GM21447 (cell line): ENCODE measurements around the gene HSPG2.

Source experiments
- ATAC-seq: cut with Tn5 transposase; IDR thresholded peaks from one replicate; pipeline ENCODE4 v1.9.1; 2021; ENCODE audit not compliant: unreplicated experiment

The HSPG2 gene

GRCh38 chr1:21884456-21885235, 52.5 kb downstream of the HSPG2 start:
- no peak for ATAC-seq

GRCh38 chr1:21882721-21883415, 54.2 kb downstream of the HSPG2 start:
- no peak for ATAC-seq

GRCh38 chr1:21881250-21881649, 55.9 kb downstream of the HSPG2 start:
- no peak for ATAC-seq

GRCh38 chr1:21880619-21880970, 56.5 kb downstream of the HSPG2 start:
- no peak for ATAC-seq

- ATAC-seq = no peak
Measured at GRCh38 chr1:21879928-21880618, 57.0 kb downstream of the HSPG2 start.

- ATAC-seq = no peak
Measured at GRCh38 chr1:21878840-21879478, 58.2 kb downstream of the HSPG2 start.

- no peak for ATAC-seq
Measured at GRCh38 chr1:21878009-21878773, 58.9 kb downstream of the HSPG2 start.

GRCh38 chr1:21876267-21876666, 60.8 kb downstream of the HSPG2 start:
- no peak for ATAC-seq

GRCh38 chr1:21875621-21876063, 61.5 kb downstream of the HSPG2 start:
- no peak for ATAC-seq

GRCh38 chr1:21874778-21875547, 62.1 kb downstream of the HSPG2 start:
- ATAC-seq = no peak

- no peak for ATAC-seq
Measured at GRCh38 chr1:21874328-21874727, 62.8 kb downstream of the HSPG2 start.

GRCh38 chr1:21873761-21874160, 63.3 kb downstream of the HSPG2 start:
- ATAC-seq = no peak

- ATAC-seq = no peak
Measured at GRCh38 chr1:21873174-21873573, 63.9 kb downstream of the HSPG2 start.

- no peak for ATAC-seq
Measured at GRCh38 chr1:21872445-21873079, 64.5 kb downstream of the HSPG2 start.

- no peak for ATAC-seq
Measured at GRCh38 chr1:21871943-21872342, 65.2 kb downstream of the HSPG2 start.

- ATAC-seq = no peak
Measured at GRCh38 chr1:21870611-21871010, 66.5 kb downstream of the HSPG2 start.

GRCh38 chr1:21869620-21870121, 67.4 kb downstream of the HSPG2 start:
- no peak for ATAC-seq

GRCh38 chr1:21868941-21869454, 68.1 kb downstream of the HSPG2 start:
- ATAC-seq = no peak

GRCh38 chr1:21868482-21868881, 68.6 kb downstream of the HSPG2 start:
- ATAC-seq = no peak
